Measurements from ENCODE around the gene PROC. TPM values are rescaled to one million over a fixed set of nuclear protein-coding genes. Genes with fewer than 3 reads are reported as not detected.

The PROC gene
- total RNA-seq, 1 donor from 2014 or later = 8.9 TPM

DNA sequence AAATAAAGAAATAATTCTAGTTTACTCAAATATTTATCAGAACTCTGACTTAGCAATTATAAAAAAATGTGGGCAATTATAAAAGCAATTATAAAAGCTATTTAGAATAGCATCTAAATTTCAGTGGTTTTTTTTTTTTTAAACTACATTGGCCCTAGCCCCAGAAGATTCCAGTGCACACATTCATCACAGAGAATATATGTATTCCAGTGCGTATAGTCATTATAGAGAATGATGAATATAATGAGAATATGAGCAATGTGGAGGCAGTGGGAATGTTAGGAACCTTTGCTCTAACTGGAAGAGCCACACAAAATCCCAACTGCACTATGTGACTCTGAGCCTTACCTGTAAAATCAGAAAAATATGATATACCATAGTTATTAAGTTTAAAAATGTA, 41.0 kb upstream of the PROC start:
- no peak overlapping the region for H3K27ac Mint-ChIP-seq
- H3K4me1 Mint-ChIP-seq (ENCODE audit: unreplicated experiment) = no peaks in the 10 kb centered on the region
- peaks cover 22% of the 10 kb centered on the region for H3K36me3 Mint-ChIP-seq
- H3K9me3 Mint-ChIP-seq = peaks cover 26% of the 10 kb centered on the region
- no peak for DNase-seq (ENCODE audit: extremely low spot score, unreplicated experiment)
- TF ChIP-seq, protein P1, sequence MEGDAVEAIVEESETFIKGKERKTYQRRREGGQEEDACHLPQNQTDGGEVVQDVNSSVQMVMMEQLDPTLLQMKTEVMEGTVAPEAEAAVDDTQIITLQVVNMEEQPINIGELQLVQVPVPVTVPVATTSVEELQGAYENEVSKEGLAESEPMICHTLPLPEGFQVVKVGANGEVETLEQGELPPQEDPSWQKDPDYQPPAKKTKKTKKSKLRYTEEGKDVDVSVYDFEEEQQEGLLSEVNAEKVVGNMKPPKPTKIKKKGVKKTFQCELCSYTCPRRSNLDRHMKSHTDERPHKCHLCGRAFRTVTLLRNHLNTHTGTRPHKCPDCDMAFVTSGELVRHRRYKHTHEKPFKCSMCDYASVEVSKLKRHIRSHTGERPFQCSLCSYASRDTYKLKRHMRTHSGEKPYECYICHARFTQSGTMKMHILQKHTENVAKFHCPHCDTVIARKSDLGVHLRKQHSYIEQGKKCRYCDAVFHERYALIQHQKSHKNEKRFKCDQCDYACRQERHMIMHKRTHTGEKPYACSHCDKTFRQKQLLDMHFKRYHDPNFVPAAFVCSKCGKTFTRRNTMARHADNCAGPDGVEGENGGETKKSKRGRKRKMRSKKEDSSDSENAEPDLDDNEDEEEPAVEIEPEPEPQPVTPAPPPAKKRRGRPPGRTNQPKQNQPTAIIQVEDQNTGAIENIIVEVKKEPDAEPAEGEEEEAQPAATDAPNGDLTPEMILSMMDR (conservative IDR thresholded peaks at IDR 0.05) = no peak
- H3K27me3 Mint-ChIP-seq = no peaks in the 10 kb centered on the region
- no peak overlapping the region for H3K4me3 Mint-ChIP-seq

DNA sequence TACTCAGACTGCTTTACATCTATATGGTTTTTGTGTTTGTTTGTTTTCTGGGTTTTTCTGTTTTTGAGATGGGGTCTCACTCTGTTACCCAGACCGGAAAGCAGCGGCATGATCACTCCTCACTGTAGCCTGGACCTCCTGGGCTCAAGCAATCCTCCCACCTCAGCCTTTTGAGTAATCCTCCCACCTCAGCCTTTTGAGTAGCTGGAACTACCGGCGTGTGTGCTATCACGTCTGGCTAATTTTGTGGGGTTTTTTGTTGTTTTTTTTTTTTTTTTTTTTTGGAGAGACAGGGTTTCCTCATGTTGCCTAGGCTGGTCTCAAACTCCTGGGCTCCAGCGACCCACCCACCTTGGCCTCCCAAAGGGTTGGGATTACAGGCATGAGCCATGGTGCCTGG, 39.5 kb upstream of the PROC start:
- peaks cover 15% of the 10 kb centered on the region for H3K36me3 Mint-ChIP-seq
- no peaks in the 10 kb centered on the region for H3K4me1 Mint-ChIP-seq (ENCODE audit: unreplicated experiment)
- TF ChIP-seq, protein P1 (conservative IDR thresholded peaks at IDR 0.05) = no peak
- H3K27me3 Mint-ChIP-seq = no peaks in the 10 kb centered on the region
- no peak for DNase-seq (ENCODE audit: extremely low spot score, unreplicated experiment)
- H3K9me3 Mint-ChIP-seq = peaks cover 14% of the 10 kb centered on the region
- no peak overlapping the region for H3K27ac Mint-ChIP-seq
- H3K4me3 Mint-ChIP-seq = no peak overlapping the region

DNA sequence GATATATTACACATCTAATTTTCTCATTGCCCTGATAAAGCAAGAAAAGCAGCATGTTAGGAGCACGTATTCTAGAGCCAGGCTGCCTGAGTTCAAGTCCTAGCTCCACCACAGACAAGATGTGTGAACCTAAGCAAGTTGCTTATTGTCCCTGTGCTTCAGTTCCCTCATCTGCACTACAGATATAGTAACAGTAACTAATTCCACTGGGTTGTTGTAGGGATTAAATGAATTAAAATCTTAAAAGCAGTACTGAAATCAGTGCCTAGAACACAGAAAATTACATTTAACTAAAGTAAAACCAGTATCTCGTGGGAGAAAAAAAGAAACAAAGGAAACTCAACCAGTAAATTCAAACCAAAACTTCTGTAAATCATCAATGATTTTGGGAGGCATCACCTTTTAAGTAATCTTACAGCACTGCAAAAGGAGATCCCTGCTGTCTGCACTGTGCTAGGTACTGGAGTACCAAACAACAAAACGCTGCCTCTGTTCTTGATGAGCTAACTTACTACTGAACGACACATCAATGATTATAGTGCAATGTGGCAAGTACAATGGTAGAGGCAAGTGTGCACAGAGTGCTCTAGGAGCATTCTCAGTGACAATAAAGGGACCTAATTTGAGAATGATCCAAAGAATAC, 38.4 kb upstream of the PROC start:
- TF ChIP-seq, protein P1 (conservative IDR thresholded peaks at IDR 0.05) = no peak
- H3K4me3 Mint-ChIP-seq = no peak overlapping the region
- H3K27me3 Mint-ChIP-seq = no peaks in the 10 kb centered on the region
- H3K4me1 Mint-ChIP-seq (ENCODE audit: unreplicated experiment) = peaks cover 5% of the 10 kb centered on the region
- peaks cover 4% of the 10 kb centered on the region for H3K9me3 Mint-ChIP-seq
- no peak for DNase-seq (ENCODE audit: extremely low spot score, unreplicated experiment)
- H3K36me3 Mint-ChIP-seq = peaks cover 8% of the 10 kb centered on the region
- no peak overlapping the region for H3K27ac Mint-ChIP-seq

DNA sequence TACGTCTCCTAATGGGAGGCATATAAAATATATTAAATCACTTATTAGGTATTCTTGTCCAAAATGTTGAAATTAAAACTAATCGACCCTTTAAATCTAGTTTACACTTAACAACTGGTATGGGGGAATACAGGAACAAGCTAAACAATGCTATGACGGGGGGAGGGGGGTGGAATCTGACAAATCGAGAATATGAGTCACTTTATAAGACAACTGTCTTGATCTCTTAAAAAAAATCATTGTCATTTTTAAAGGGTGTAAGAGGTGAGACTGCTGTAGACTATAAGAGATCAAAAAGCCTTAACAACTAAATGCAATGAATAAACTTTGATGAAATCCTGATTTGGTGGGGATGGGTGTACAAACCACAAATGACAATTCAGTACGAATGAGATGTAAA, 36.5 kb upstream of the PROC start:
- TF ChIP-seq, protein P1 (conservative IDR thresholded peaks at IDR 0.05) = no peak
- H3K4me1 Mint-ChIP-seq (ENCODE audit: unreplicated experiment) = peaks cover 25% of the 10 kb centered on the region
- no peak overlapping the region for H3K4me3 Mint-ChIP-seq
- no peaks in the 10 kb centered on the region for H3K9me3 Mint-ChIP-seq
- peaks cover 1% of the 10 kb centered on the region for H3K27me3 Mint-ChIP-seq
- peaks cover 6% of the 10 kb centered on the region for H3K36me3 Mint-ChIP-seq
- no peak for DNase-seq (ENCODE audit: extremely low spot score, unreplicated experiment)
- H3K27ac Mint-ChIP-seq = peak overlapping the region; percentile 12

DNA sequence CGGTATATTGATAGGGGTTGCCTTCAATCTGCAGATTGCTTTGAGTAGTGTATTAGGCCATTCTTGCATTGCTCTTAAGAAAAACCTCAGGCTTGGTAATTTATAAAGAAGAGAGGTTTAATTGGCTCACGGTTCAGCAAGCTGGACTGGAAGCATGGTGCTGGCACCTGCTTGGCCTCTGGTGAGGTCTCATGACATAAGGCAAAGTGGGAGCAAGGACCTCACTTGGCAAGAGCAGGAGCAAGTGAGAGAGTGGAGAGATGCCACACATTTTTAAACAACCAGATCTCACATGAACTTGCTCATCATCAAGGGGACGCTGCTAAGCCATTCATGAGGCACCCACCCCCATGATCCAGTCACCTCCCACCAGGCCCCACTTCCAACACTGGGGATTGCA, 35.4 kb upstream of the PROC start:
- Mint-ChIP-seq H3K27me3 (peaks cover 3% of the 10 kb centered on the region), H3K4me1 (ENCODE audit: unreplicated experiment) (peaks cover 28% of the 10 kb centered on the region), H3K9me3 (no peaks in the 10 kb centered on the region), H3K36me3 (peaks cover 7% of the 10 kb centered on the region), H3K4me3 (no peak overlapping the region), H3K27ac (peak overlapping the region; percentile 1)
- DNase-seq (ENCODE audit: extremely low spot score, unreplicated experiment) = no peak
- TF ChIP-seq, protein P1 (conservative IDR thresholded peaks at IDR 0.05) = no peak

All from type B pancreatic cell (in vitro differentiated cells).